Posterior vena cava (tissue), 2 donors: ENCODE data around the gene CHST13. TPM values are rescaled to one million over a fixed set of nuclear protein-coding genes. Genes with fewer than 3 reads are reported as not detected.
"Not testable (repeated sequence)": the region's sequence is repeated elsewhere in the genome, so short reads cannot be mapped to it uniquely, and the experiment has no call there.

Experiments
- DNase-seq: peaks from one replicate; pipeline ENCODE4 v3.0.0-alpha.2; 2020; ENCODE audit warnings: low spot score
- intact Hi-C, 2 donors: fragments of 100-400 bp; cut with DNase I; formaldehyde crosslinking; loops; one replicate each; pipeline versions ENCODE4 v1.14.1 to v1.14.2; 2022 to 2023
- total RNA-seq, 2 donors: library from RNA; stranded (reverse); fragmentation: NEBNext Ultra II Directional; extraction: Animal tissue kit (Norgen Biotek cat#: 25700); gene quantifications; one replicate each; pipeline ENCODE4 v1.2.1, GENCODE V29; 2021
- donor health status: DM: yes; HTN: yes; CAD: no.
- donor health status: DM: yes; HTN: yes; CAD: no.

Gene CHST13
- total RNA-seq, 2 donors from 2014 or later: 0.86 to 0.88 TPM

DNA sequence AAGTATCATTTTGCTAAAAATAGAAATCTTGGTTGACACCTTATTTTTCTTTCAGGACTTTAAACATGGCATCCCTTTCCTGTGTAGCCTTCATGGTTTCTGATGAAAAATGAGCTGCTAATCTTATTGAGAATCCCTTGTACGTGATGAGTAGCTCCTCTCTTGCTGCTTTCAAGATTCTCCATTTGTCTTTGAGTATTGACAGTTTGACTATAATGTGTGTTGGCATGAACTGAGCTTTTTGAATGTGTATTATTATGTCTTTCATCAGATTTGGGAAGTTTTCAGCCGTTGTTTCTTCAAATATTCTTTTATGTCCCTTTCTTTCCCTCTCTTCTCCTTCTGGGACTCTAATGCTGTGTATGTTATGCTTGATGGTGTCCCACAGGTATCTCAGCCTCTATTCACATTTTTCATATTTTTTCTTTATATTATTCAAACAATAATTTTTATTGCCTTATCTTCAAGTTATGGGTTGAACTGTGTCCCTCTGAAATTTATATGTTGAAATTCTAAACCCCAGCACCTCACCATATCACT lies 38.9 kb downstream of the CHST13 start:
- no peak for DNase-seq
- intact Hi-C loops: no loop called here

DNA sequence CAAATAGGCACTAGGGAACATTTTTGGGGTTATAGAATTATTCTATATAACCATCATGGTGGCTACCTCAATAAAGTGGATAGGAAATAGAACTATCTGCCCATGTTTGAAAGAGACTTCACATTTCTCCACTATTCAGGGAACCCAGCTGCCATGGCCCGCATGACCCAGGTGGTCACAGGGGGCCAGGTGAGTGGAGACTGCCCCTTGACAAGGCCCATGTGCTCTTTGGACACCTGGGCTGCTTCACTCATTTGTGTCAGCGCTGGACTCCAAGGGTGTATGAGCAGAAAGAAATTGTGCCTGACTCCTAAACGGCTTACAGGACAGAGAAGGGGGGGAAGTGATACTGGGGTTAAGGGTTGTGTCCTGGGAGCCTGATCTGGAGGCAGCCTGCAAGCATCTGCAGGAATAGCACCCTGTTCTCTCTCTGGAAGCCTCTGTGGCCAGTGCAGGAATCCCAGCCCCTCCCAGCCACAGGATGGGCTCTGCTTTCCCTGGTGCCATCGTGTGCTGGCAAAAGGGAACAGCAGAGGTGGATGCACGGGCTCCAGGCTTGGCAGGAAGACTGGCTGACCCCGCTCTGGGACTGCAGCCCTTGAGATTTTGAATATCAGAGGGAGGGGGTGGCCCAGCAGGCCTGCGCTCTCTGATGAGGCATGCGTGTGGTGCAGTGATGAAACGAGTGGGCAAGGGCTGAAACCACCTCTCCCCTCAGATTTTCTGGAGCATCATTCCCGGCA lies 43.9 kb downstream of the CHST13 start:
- DNase-seq: peak; percentile 38
- intact Hi-C loops: no loop called here

DNA sequence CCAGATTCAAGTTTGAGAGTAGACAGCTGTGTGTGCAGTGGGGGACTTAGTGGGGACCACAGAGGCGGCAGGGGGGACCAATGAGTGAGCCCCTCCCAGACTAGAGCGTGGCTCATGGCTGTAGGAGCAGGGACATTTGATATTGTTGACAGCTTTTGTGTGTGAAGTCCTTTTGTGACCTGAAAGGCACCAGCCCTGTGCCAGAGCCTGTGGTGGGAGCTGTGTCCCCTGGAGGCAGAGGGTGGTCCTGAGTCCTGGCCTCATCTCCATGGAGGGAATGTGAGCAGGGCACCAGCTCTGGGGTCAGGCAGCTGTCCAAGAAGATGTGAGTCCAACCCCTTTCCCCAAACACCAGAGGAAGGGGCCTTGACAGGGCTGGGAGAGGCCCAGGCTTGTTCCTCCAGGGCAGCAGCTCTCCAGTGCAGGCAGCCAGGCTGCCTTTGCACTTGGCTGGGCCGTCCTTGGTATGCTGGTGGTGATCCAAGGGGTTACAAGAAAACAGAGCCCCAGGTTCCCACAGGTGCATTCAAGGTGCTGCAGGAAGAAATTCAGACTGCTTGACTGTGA lies 44.9 kb downstream of the CHST13 start:
- intact Hi-C loops: no loop called here
- no peak for DNase-seq

DNA sequence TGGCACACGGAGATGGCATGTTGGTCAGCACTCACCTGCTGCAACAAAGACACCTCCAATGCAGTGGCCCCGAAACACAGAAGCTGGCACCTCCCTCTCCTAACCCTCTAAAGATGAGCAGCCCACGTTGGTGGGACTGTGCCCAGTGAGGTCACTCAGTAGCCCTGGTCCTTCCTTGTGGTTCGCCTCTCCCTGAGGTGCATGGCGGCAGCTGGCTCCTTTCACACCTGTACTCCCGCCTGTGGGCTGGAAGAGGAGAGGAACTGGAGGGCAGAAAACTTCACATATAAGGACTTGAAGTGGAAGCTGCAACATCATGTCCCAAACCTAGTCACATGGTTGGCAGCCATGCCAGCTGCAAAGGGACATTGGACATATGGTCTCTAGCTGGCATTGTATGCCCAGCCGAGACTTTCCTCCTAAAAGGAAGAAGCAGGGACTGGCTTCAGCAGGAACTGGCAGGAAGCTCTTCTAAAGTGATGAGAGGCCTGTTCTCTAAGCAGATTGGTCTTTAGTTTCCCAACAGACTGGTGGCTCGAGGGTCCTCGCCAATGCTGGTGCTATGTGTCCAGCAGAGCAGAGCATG lies 45.5 kb downstream of the CHST13 start:
- no peak for DNase-seq
- intact Hi-C loops: no loop called here

DNA sequence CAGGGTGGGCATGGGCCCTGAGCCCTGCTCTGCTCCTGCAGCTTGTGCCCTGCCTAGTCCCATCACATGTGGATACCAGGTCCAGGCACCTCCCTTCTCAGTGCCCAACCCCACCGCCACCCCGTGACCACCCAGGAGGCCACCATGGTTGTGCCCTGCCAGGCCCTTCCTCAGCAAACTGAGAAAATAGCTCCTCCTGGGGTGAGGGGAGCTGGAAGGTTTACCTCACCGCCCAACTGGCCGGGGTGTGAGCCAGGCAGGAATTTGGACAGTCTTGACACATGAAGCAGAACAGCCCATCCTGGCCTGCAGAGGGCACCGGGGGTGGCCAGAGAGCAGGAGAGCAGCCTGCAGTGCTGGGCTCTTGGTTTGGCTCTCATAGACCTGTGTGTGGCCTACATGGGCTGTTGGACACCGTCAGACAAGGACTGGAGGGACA lies 46.2 kb downstream of the CHST13 start:
- DNase-seq: no peak
- intact Hi-C loops: no loop called here

DNA sequence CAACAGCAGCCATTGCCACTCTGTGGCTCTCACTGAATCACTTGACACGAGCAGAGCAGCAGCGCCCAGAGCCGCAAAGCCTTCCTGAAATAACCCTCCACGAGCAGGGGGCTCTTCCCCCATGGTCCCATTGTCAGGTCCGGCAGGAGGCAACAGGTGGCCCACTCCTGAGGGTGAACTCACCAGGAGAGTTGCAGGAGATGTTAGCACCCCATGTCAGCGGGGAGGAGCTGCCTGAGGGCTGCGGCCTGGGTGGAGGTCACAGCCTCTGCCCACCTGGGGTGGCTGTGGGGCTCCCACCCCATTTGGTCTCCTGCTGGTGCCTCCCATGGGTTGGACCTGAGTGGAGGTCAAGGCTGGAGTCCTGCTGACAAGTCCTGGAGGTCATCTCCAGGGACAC lies 47.1 kb downstream of the CHST13 start:
- DNase-seq: no peak
- intact Hi-C loops: no loop called here

DNA sequence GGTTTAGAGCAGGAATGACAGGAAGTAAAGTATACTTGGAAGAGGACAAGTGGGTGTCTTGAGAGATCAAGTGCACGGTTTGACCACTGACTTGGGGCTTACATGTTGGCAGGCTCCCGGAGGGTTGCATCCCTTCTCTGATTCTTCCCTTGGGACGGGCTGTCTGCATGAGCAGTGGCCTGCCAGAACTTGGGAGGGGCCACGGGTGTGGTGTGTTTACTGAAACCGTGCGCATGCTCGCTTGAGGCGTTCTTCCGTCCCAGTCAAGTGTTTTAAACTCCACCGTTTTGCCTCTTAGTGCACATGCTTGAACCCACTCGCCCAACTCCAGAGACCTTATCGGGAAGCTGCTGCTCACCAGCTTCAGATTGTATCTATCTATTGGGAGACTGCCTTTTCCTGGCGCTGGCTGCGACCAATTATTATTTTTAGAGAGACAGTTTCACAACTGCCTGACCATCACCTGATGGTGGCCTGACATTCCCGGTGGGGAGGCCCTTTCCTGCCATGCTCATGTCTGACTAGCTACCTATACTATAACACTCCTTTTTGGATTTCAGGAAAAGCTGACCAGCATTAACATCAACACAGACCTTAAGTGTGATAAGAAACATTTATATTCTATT lies 49.6 kb downstream of the CHST13 start:
- intact Hi-C loops: no loop called here
- no peak for DNase-seq

DNA sequence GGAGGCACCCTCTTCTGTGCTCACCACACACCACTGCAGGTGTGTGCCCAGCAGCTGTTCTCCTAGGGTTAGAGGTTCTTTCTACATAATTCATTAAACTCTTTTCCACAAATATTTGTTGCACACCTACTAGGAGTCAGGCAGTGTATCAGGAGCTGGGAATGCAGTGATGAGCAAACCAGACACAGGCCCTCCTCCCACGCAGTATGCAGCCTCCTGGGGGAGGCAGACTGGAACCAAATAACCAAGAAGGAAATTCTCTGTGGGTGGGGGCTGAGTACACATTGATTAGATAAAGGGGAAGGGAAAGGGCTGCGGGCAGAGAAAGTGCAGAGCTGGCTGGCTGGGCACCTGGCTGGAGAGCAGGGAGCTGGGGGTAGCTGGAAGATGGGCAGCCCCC lies 53.3 kb downstream of the CHST13 start:
- intact Hi-C loops: no loop called here
- no peak for DNase-seq

DNA sequence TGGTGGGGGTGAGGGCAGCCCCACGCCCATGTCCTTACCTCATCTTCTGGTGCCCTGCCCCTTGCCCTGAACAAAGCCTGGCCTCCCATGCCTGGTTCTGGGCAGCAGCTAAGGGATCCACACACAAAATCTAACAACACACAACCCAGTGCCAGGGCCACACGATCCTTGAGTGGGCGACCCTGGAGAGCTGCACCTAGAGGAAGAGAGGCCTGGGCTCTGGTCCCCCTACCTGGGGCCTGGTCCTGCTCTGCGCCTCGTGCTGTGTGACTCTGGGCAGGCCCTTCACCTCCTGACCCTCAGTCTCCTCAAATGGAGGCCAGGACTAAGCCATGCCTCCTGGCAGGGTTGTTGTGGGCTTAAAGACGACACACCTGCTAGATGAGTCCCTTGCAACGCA lies 54.7 kb downstream of the CHST13 start:
- intact Hi-C loops: no loop called here

DNA sequence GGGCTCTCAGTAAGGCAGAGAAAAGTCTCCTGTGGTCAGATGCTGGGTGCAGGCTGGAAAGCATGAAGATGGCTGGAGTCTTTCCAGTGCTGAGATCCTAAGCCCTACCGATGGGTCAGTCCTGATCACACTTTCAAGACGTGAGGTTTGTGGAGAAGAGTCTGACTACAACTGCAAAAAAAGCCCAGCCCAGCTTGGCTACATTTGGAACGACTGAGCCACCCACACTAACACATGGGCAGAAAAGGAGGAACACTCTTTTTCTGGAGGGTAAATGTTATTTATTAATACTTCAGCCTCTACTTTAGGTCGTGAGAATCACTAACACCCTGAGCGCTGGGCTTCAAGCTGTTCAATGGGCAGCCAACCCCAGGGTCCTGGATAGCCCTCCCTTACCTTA lies 56.8 kb downstream of the CHST13 start:
- intact Hi-C loops: no loop called here
- no peak for DNase-seq

More for the DNA sequence above, 54.7 kb downstream of the CHST13 start:
- no peak for DNase-seq

DNA sequence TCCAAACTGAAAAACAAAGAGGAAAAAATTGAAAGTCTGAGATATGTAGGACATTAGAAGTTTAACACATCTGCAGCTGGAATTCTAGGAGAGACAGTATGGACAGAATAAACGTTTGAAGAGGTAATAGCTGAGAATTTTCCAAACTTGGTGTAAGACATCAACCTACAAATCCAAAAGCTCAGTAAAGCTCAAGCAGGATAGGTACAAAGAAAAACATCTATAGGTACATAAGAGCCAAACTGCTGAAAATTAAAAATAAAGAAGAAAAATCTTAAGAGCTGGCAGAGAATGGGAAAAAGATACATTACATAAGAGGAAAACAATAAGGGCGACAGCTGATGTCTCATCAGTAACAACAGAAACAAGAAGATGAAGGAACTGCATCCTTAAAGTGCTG lies 57.6 kb downstream of the CHST13 start:
- intact Hi-C loops: no loop called here
- DNase-seq: no peak

DNA sequence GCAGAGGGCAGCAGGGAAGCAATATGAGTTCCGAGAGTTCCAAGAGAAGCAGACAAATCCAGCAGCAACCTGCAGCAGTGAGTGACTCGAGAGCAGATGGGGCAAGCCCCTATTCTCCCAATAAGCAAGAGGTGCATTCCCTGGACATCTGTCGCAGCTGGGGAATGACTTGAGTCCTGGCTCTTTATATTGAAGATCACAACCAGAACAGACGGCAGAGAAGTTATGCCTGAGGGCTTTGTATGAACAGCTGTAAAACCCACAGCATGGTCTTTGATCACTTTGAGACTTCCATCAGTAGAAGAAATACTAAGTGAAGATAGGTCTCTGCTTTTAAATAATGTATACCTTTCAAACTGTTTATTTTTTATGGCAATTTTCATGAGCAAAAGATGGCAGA lies 58.4 kb downstream of the CHST13 start:
- DNase-seq: no peak
- intact Hi-C loops: no loop called here

DNA sequence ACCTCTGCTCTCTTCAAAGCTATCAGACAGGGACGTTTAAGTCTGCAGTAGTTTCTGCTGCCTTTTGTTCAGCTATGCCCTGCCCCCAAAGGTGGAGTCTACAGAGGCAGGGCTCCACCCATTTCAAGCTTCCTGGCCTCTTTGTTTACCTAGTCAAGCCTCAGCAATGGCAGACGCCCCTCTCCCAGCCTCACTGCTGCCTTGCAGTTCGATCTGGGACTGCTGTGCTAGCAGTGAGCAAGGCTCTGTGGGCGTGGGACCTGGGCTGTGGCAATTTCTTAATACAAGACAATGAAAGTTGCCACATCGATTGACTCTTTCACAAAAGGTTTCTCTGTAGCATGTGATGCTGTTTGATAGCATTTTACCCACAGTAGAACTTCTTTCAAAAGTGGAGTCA lies 67.6 kb downstream of the CHST13 start:
- intact Hi-C loops, DNase-seq: not testable (repeated sequence)

Other genes with a start within 250 kb of the CHST13 start
- gene KLF15, start 166.7 kb upstream of the CHST13 start, total RNA-seq: 10 to 100 TPM; 10.6 to 15.5 TPM
- gene CFAP100, start 129.2 kb upstream of the CHST13 start, total RNA-seq: not detected
- gene ZXDC, start 48.3 kb upstream of the CHST13 start, total RNA-seq: 10 to 100 TPM; 26.8 to 26.9 TPM
- not detected for gene UROC1, start 6.4 kb upstream of the CHST13 start, total RNA-seq
- not detected for gene C3orf22, start 34.8 kb downstream of the CHST13 start, total RNA-seq
- 10 to 100 TPM in 1 of 2 donors, 1 to 10 TPM in 1; 7.4 to 12.1 TPM for gene TXNRD3, start 131.0 kb downstream of the CHST13 start, total RNA-seq
- gene CHCHD6, start 180.1 kb downstream of the CHST13 start, total RNA-seq: 10 to 100 TPM in 1 of 2 donors, 1 to 10 TPM in 1; 7.3 to 10.1 TPM